Myocyte (in vitro differentiated cells): Measurements from ENCODE around the gene XRCC2. TPM values are rescaled to one million over a fixed set of nuclear protein-coding genes. Genes with fewer than 3 reads are reported as not detected.

Experiments
- DNase-seq: peaks from one replicate; pipeline ENCODE4 v3.0.0-alpha.2; 2012; ENCODE audit warnings: low read depth
- total RNA-seq: library from RNA; depleted of rRNA; stranded (reverse); fragments of >200 nt; gene quantifications from 2 replicates; pipeline ENCODE4 v1.2.3, GENCODE V29; 2014

Gene XRCC2
- total RNA-seq, 1 donor from 2014 or later: 0.62 TPM

GRCh38 chr7:152617056-152617455 lies 58.9 kb downstream of the XRCC2 start:
- no peak for DNase-seq

- DNase-seq: peak; percentile 83
Observed at GRCh38 chr7:152615031-152615741, 60.8 kb downstream of the XRCC2 start.

DNA sequence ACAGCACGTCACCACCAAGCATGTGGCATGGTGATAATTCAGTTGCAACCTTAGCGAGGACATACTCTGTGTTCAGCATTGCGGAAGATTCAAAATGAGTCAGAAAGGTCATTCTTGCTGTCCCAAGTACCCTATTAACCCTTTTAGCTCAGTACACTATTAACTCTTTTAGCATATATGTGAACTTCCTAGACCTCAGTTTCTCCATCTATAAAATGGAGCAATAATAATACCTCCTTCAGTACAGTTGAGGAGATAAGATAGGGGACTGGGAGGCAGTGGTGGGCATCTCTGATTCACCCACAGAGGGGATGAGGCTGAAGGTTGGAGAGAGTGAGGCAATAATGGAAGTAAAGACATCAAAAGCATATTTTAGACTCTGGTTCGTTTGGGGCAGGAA lies 67.3 kb downstream of the XRCC2 start:
- DNase-seq: no peak

- no peak for DNase-seq
Observed at GRCh38 chr7:152608208-152608607, 67.7 kb downstream of the XRCC2 start.

GRCh38 chr7:152607007-152607406 lies 68.9 kb downstream of the XRCC2 start:
- DNase-seq: no peak

DNA sequence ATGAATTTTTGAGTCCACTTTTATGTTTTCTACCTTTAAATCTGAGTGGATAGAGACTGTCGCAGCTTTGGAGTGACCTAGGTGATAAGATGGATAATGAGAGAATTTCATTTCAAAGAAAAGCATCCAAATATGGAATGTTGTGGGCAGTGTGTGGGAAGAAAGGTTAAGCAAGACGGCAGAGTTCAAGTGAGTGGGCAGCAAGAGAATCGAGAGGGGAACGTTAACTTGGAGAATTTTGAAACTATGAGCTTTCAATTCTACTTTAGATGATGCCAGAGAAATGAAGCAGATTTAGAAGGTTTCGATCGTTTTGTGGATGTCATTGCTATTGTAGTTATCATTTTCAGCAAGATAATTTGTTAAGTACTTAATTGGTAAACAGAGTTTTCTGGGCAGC lies 73.0 kb downstream of the XRCC2 start:
- DNase-seq: no peak

DNA sequence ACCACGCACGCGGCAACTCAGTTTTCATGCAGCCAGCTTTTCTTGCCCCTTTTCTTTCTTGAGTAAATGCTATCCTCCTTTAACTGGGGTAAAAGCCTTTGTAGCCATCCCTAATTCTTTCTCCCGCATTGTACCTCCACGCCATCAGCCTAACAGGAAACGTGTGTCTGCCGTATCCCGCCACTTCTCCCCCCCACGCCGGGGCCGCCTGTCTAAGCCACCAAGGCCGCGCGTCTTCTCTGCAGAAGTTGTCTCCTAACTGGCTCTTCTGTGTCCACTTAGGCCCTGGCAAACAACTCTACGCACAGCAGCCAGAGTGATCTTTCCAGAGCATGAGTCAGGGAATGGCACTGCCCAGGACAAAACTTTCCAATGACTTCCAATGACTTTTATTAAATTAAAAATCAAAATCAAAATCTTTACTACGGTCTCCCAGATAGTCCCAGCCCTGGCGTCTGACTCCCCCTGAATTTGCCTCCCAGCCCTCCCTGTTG lies 74.6 kb downstream of the XRCC2 start:
- no peak for DNase-seq

- DNase-seq: no peak
Observed at GRCh38 chr7:152600266-152600665, 75.7 kb downstream of the XRCC2 start.

GRCh38 chr7:152597507-152597906 lies 78.4 kb downstream of the XRCC2 start:
- DNase-seq: no peak

- DNase-seq: no peak
Observed at GRCh38 chr7:152596824-152597223, 79.1 kb downstream of the XRCC2 start.

Other genes with a start within 250 kb of the XRCC2 start
- gene KMT2C, start 240.1 kb downstream of the XRCC2 start, total RNA-seq: 38.0 and 42.8 TPM in 2 replicates
- 4.5 and 12.1 TPM in 2 replicates for gene ACTR3B, start 83.6 kb upstream of the XRCC2 start, total RNA-seq